Epithelial cell of esophagus (primary cell): Measurements from ENCODE around the gene RERE.
A peak's percentile ranks its signal among the peaks of the same experiment; 100 is the strongest.

Experiments
- DNase-seq: peaks from one replicate; pipeline ENCODE4 v3.0.0; 2010; ENCODE audit warnings: low read depth
- H3K4me3 ChIP-seq: 2 replicates; pipeline ENCODE4 v1.5.1; 2011; ENCODE audit warnings: mild to moderate bottlenecking, low read length, control low read depth
- TF ChIP-seq, protein P1 (sequence below): IDR thresholded peaks from 2 replicates; pipeline ENCODE4 v1.5.1; 2011; ENCODE audit warnings: low read depth, mild to moderate bottlenecking, low read length, control low read depth, inconsistent platforms; ENCODE audit not compliant: insufficient read depth; ENCODE audit errors: missing control alignments

RERE gene

DNA sequence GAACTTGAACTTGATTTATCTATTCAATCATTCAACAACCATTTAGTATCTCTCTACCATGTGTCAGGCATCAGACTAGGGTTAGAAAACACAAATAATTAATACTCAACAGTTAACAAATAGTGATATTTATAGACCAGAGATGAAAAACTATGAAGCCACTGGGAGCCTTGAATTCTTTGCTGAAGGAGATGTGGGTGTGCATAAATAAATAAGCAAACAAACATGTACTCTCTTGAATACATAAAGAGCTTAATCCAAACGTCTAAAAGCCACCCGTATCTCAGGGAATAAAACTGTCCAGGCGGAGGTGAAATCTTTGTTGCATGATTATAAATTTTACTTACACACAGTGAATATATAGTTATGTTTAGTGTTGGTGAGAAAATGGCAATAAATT, 333.9 kb downstream of the RERE start:
- TF ChIP-seq, protein P1, sequence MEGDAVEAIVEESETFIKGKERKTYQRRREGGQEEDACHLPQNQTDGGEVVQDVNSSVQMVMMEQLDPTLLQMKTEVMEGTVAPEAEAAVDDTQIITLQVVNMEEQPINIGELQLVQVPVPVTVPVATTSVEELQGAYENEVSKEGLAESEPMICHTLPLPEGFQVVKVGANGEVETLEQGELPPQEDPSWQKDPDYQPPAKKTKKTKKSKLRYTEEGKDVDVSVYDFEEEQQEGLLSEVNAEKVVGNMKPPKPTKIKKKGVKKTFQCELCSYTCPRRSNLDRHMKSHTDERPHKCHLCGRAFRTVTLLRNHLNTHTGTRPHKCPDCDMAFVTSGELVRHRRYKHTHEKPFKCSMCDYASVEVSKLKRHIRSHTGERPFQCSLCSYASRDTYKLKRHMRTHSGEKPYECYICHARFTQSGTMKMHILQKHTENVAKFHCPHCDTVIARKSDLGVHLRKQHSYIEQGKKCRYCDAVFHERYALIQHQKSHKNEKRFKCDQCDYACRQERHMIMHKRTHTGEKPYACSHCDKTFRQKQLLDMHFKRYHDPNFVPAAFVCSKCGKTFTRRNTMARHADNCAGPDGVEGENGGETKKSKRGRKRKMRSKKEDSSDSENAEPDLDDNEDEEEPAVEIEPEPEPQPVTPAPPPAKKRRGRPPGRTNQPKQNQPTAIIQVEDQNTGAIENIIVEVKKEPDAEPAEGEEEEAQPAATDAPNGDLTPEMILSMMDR = no peak
- DNase-seq = no peak
- no peak overlapping the region for H3K4me3 ChIP-seq

DNA sequence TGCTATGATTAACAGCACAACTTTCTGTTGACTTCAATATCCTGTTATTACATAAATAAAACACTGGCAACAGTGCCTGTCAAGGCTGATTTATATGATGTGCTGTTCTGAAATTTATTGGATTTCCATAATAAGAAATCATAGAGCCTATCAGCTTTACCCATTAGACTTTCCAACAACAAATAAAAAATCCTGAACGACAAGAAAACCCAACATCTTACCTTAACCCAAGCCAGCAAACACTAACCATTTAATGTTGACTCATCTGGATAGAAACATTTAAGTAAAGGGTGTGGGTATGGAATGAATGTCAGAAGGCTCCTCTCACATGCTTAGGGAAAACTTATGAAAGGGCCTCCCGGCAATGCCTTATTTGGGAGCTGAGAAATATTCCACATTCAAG, 334.5 kb downstream of the RERE start:
- TF ChIP-seq, protein P1 = no peak
- DNase-seq = peak; percentile 84
- no peak overlapping the region for H3K4me3 ChIP-seq

DNA sequence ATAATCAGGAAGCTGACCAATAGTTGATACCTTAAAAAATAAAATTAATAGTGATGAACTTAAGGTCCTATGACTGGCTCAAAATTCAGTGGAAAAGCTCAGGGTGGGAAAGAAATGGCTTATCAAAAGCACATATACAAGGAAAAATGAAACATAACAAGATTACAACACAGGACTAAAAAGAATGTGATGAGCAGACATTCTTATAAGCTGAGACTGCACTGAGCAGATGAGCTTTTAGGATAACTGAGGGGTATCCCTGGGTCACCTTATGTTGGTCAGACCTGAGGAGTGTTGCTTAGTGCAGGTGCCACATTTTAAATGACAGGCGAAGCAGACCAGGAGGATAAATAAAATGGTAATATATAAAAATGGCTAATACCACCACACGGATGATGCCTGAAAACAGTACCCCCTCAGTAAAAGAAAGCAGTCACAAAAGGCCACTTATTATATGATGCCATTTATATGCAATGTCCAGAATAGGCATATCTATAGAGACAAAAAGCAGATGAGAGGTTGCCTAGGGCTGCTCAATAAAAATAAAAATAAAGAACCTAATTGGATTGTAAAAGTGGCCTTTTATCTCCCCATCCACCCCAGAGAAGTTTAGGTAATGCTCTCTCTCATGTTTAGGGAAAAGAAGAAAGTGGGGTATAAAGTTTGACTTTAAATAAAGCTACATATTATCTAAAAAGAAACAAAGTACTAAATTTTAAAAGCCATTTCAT, 335.6 kb downstream of the RERE start:
- no peak for DNase-seq
- H3K4me3 ChIP-seq = no peak overlapping the region
- TF ChIP-seq, protein P1 = no peak

DNA sequence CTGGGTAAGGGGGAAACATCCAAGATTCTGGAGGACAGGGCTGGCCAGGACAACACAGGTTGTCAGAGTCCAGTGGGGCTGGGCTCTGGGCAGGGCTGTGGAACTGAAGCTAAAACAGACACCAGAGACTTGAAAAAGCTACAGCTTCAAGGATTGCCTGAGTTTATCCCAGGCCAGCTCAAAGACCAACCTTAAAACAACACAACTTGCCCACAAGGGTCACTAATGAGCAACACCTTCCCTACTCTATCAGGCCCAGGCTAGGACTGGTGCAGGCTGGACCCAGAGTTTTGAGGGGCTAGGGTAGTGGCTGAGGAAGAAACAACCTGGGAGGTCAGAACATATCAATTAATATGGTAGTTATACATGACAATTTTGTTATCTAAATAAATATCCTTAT, 338.9 kb downstream of the RERE start:
- TF ChIP-seq, protein P1 = no peak
- no peak for DNase-seq
- H3K4me3 ChIP-seq = no peak overlapping the region

DNA sequence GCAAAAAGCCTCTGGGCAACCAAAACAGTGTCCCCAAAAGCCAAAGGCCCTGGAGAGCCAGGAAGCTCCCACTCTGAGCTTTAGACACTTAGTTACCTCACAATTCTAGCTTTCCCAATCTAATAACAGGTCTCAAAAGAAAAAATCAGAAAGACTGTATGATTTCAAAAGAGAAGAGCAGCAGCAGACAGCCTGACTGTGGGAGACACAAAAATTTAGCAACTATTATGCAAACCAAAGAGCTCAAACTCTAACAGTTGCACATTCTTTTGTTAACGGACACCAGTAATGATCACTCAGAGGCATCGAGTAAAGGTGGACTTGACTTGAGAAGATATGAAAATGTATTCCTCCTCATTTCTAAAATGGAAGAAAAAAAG, 339.5 kb downstream of the RERE start:
- TF ChIP-seq, protein P1 = no peak
- no peak for DNase-seq
- H3K4me3 ChIP-seq = no peak overlapping the region

DNA sequence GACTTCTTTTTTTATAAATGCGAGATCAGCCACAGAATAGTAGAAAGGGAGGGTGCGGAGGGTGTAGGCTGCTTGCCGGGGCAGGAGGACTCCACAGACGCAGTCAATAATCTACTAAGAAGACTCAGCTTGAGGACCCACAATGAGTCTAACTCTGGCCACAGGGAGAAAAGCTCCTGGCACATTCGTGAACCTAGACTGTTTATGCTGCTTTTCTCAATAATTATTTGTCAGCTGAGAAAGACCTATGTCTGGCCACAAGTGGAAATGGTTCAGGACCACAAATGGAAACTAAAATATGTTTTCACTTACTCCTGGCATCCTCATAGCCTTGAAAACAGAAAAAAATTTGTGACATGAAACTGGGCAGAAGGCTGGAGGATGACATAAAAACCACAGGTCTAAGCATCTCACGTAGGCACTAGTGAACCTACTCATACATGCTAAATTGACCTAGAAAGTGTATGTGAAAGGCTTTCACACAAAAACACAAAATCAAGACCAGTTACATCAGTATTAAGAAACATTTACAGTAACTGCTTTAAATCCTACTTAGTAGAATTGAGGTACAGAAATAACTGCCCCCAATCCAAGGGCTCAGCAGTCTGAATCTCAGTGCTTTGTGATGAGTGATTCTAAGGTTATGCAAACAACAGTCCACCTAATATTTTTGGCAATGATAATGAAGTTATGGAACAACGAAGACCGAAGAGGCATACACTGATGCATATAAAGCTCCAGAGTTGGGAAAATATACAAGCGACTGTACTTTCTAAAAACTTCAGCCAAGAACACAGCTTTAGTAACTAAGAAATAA, 340.1 kb downstream of the RERE start:
- TF ChIP-seq, protein P1 = no peak
- no peak for DNase-seq

More for the DNA sequence above, 340.1 kb downstream of the RERE start:
- H3K4me3 ChIP-seq = no peak overlapping the region
